ENCODE data around the gene SYDE2.
A peak's percentile ranks its signal among the peaks of the same experiment; 100 is the strongest.
"Not testable (repeated sequence)": the region's sequence is repeated elsewhere in the genome, so short reads cannot be mapped to it uniquely, and the experiment has no call there.

SYDE2 gene

DNA sequence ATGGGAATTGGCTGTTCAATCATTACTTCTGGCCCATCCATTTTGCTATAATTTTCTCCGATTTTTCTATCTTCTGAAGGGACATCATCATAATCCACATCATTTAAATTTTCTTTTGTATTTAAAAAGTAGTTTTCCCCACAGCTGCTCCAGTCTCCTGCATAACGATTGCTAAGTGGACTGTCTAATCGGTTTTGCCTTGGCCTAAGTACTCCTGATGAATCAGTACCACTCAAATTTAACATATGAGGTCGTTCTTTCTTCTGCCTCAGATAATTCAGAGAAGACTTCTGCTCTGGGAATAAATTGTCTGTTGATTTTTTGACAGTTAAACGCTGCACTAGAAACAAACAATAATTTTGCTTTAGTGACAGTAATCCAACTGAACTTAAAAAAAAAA is 41.9 kb downstream of the SYDE2 start:
- no peak for DNase-seq

DNA sequence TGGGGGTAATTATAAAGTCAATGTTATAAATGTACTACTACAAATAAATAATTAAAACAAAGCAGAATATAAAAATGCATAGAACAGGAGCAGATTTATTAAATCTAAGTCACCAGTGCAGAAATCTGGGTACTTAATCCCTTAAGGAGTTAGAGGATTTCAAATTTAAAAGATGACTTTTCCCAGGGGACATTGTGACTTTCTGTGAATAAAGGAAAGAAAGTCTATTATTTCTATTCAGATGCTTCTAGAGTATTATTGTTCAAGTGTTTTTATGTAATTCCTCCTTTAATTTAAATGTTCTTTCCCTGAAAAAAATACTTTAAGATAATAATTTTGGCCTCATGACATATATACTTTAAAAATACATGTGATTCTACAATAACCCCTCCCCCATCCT is 43.4 kb downstream of the SYDE2 start:
- no peak for DNase-seq

DNA sequence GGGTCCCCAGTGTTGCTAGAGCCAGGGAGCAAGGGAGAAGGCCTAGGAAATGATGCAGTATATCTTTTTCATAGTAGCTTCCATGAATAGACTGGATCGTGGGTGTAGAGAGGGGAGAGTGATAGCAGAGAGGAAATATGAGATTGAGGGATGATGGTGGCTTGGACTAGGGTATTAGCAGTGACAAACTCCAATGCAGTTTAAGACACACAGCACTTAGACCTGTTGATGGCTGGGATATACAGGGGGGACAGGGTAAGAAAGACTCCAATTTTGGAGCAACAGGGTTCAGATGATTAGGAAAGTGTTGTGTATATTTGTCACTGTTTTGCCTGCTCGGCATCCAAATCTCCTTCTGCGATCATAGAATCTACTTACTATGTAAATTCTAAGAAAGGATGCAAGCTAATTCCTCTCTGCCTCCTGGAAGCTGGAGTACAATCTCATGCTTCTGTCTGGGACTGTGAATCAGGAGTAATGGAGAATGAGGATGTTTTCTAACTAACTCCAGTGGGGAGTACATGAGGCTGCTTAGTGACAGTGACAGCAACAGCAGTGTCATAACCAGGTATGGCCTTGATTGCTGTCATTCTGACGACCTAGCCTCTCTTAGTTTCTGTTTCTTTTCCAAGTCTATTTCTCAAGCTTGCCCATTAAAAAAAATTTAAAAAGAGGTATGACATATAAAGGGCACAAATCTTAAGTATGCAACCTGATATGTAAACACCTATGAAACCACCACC is 47.5 kb downstream of the SYDE2 start:
- no peak for DNase-seq

DNA sequence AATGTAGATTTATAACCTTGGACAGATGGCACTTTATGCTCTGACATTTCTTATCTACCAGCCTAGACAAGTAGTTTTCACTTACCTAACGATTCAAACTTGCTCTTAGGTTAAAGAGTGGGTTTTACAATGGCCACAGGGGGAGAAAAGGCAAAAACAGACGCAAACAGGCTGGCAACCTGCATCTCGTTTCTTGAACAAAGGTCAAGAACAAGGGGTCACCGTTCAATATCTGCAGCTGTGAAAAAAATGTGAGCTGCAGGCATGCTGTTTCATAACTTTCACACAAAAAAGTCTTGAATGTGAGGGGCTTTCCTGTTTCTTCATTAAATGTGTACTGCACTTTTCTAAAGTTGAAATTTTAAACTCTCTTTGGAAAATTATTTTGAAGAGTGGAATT is 49.4 kb downstream of the SYDE2 start:
- DNase-seq = no peak

GRCh38 chr1:85149805-85150204 is 51.0 kb downstream of the SYDE2 start:
- DNase-seq = no peak

GRCh38 chr1:85148524-85149250 is 52.1 kb downstream of the SYDE2 start:
- DNase-seq = no peak

- no peak for DNase-seq
These were observed 53.9 kb downstream of the SYDE2 start for GRCh38 chr1:85146972-85147359.

- not testable (repeated sequence) for DNase-seq
These were observed 54.4 kb downstream of the SYDE2 start for GRCh38 chr1:85146298-85146971.

GRCh38 chr1:85144351-85144750 is 56.5 kb downstream of the SYDE2 start:
- DNase-seq = no peak

- DNase-seq = no peak
These were observed 58.1 kb downstream of the SYDE2 start for GRCh38 chr1:85142753-85143152.

GRCh38 chr1:85138439-85138838 is 62.4 kb downstream of the SYDE2 start:
- DNase-seq = not testable (repeated sequence)

DNA sequence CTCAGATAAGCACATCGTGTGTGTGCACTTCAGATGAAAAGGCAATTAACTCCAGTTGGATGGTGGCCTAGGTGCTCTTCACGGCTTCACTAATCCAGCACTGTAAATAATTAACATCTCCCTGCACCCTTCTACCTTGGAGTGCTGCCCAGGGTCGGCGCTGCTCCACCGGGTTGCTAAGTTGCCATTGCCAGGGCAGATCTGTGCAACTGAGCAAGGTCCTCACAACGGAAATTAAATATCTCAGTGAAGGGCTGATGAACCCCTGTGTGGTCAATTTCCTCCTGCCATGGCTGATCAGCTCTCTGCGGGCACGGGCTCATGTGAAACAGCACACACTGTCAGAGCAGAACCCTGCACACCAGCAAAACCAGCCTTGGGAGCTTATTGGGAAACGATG is 63.2 kb downstream of the SYDE2 start:
- DNase-seq = peak; percentile 93

DNA sequence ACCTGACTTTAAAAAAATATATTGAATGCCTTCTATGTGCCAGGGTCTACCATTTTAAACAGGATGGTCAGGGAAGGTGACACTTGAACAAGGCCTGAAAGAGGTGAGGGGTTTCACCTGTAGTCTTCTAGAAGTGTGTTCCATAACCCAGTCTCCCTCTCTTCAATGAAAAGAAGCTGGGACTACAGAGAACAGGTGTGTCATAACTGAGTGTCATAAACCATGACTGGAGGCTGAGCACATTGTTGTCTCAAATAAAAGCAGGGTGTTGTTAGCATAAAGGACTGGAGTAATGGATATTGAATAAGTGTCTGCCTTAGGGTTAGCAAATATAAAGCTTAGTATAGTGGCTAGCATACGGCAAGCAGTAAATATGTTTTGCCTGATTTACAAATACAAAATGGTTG is 65.4 kb downstream of the SYDE2 start:
- peak; percentile 83 for DNase-seq

- no peak for DNase-seq
These were observed 66.0 kb downstream of the SYDE2 start for GRCh38 chr1:85134583-85135391.

DNA sequence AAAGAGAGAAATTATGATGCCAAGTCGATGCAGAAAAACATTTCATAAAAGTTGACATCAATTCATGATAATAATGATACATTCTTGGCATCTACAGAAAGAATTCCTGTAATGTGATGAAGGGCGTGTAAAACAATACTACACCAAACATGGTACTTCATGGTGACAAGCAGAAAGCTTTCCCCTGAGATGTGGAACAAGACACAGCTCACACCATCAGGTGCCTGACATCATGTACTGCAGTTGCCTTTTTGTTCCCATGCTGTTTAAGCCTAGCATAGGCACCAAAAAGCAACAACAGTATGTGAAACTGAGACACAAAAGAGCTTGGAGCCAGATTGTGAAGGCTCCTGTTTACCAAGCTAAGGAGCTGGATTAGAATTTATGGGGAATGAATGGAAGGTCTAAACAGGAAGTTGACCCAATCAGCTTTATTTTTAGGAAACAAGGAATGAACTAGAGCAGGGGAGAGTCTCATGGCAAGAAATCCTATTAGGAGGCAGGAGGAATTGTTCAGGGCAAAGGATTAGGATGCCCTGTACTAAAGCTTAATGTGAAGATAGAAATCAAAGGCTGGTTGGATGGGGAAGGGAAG is 67.2 kb downstream of the SYDE2 start:
- no peak for DNase-seq

- DNase-seq = no peak
These were observed 68.6 kb downstream of the SYDE2 start for GRCh38 chr1:85132078-85132720.

GRCh38 chr1:85128316-85128715 is 72.5 kb downstream of the SYDE2 start:
- no peak for DNase-seq

DNA sequence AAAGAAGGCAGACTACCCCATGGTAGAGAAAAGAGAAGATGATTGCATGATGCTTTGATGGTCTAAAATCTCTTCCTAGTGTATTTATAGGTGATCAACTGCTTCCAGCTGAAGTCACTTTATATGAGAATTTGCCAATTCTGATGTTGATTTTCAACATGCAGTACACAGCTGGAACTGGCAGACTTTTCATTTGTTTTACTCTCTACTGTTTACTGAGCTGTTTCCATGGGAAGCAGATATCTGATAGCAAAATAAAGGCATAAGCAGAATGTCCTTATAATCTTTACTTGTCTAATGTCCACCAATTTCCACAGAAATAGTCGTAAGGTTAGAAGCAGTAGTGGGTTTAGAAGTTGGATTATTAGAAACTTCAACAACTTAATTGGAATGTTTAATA is 74.9 kb downstream of the SYDE2 start:
- no peak for DNase-seq

GRCh38 chr1:85124091-85124490 is 76.7 kb downstream of the SYDE2 start:
- DNase-seq = no peak

GRCh38 chr1:85122169-85122568 is 78.6 kb downstream of the SYDE2 start:
- DNase-seq = no peak

- no peak for DNase-seq
These were observed 79.1 kb downstream of the SYDE2 start for GRCh38 chr1:85121744-85122143.

GRCh38 chr1:85118751-85119150 is 82.1 kb downstream of the SYDE2 start:
- no peak for DNase-seq

Data from NCI-H748 treated with DMSO at 0.1 percent for 48 hours (cell line).